HCT116 (cell line): ENCODE data around the gene ATG5.

Experiments
- CTCF ChIP-seq, 3 experiments: fragments of 200-600 bp in 1 of 3; sonication (generic) in 1 of 3; IDR thresholded peaks in 2 of 3; conservative IDR thresholded peaks in 1 of 3; 2 replicates each; pipeline ENCODE4 v1.5.1; 2012 to 2017; ENCODE audit warnings: low read depth in 2 of 3, low read length in 2 of 3, antibody characterized with exemption in 1 of 3, borderline replicate concordance in 1 of 3, control low read depth in 1 of 3, mild to moderate bottlenecking in 1 of 3, mixed read lengths in 1 of 3, mixed run types in 1 of 3, moderate library complexity in 1 of 3; ENCODE audit not compliant: insufficient read depth in 1 of 3
- EZH2 ChIP-seq: fragments of 200-600 bp; sonication (generic); IDR thresholded peaks from 2 replicates; pipeline ENCODE4 v1.6.1; 2017; ENCODE audit warnings: antibody characterized with exemption, mixed run types
- FOSL1 ChIP-seq: IDR thresholded peaks from 2 replicates; pipeline ENCODE4 v1.6.1; 2012; ENCODE audit warnings: low read depth
- POLR2A ChIP-seq: IDR thresholded peaks from 2 replicates; pipeline ENCODE4 v1.7.0; 2011; ENCODE audit warnings: borderline replicate concordance; ENCODE audit not compliant: insufficient read depth, insufficient read length; ENCODE audit errors: extremely low read depth
- ZBTB33 ChIP-seq: IDR thresholded peaks from 2 replicates; pipeline ENCODE4 v1.6.1; 2011; ENCODE audit warnings: mild to moderate bottlenecking, low read length, moderate library complexity; ENCODE audit not compliant: insufficient replicate concordance; ENCODE audit errors: extremely low read depth

GRCh38 chr6:106220485-106220884 is 105.1 kb downstream of the ATG5 start:
- TF ChIP-seq FOSL1 (no peak), POLR2A (no peak), CTCF (IDR thresholded peaks at IDR 0.05 in 2 of 3, conservative IDR thresholded peaks at IDR 0.05 in 1 of 3; ENCODE audit: borderline replicate concordance in 1 of 3, insufficient read depth in 1 of 3, low read depth in 2 of 3, low read length in 2 of 3) (no peak), EZH2 (no peak), ZBTB33 (no peak)
